ENCODE data around the gene SLIT3.

DNA sequence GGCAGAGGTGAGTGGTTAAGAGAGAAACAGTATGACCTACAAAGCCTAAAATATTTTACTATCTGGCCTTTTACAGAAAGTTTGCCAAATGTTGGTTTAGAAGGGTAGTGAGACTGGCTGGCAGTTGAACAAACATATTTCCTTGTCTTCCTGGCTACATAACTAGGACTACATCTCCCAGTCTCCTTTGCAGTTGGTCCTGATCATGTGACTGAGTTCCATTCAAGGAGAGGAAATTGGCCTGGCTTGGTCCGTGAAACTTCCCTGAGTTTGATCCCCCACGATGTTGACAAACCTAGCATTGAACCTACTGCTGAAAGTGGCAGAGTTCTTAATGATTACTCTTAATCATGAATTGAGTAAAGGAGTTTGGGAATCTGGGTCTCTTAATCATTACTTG, 280.8 kb downstream of the SLIT3 start:
- TF ChIP-seq CTCF (IDR thresholded peaks at IDR 0.05; ENCODE audit: low read depth, low read length) (no peak), EZH2phosphoT487 (IDR thresholded peaks at IDR 0.05; ENCODE audit: low read depth) (no peak)
